ENCODE data around the gene TENM4. TPM values are rescaled to one million over a fixed set of nuclear protein-coding genes. Genes with fewer than 3 reads are reported as not detected.

The TENM4 gene
- total RNA-seq, 1 donor from 2014 or later = 0.63 TPM

DNA sequence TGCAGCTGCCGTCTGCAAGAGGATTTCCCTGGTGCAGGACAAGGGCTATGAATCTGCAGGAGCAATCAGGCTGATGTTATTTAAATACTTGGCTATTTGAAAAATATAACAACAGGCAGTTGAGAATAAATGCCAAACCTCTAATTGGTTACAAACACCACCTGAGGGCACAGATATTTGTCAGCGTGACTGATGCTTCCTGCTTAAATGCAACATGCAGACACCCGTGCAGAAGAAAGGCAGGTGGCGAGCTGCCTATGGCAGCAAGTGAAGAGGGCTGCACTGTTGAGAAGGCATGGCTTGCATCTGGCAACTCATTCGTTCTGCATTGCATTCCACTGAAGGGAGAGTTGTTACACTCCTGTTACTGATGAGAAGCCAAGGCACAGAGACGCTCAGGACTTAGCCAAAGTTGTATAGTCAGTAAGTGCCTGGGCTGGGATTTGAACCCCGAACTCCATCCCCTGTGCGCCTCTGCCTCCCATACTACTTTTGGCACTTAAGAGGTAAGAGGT is 350.6 kb downstream of the TENM4 start:
- no peak for DNase-seq

DNA sequence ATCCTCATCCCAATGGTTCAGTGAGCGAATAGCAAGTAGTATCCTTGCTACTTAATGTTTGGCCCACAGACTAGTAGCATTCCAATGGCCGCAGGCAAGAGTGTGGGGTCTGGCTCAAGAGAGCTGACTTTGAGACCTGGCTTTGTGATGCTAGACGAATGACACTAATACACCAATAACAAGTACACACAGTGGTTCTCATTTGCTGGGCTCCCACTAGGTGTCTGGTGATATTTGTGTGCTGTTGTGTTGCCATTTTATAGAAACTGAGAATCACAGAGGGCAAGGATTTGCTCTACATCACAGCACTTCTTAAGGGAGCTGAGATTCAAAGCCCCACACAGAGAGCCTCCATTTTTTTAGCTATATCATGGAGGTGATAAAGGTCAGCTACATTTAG is 351.2 kb downstream of the TENM4 start:
- intact Hi-C loops (cut with micrococcal nuclease) = no loop called here
- H3K27ac ChIP-seq (replicated peaks) = no peak overlapping the region
- DNase-seq = no peak
- H3K4me1 ChIP-seq = no peaks in the 10 kb centered on the region
- no peaks in the 10 kb centered on the region for H3K36me3 ChIP-seq
- peaks cover 19% of the 10 kb centered on the region for H3K27me3 ChIP-seq (ENCODE audit: low read depth)
- no peak overlapping the region for H3K4me3 ChIP-seq
- H3K9me3 ChIP-seq (replicated peaks) = peaks cover 15% of the 10 kb centered on the region
- TF ChIP-seq, protein P1, sequence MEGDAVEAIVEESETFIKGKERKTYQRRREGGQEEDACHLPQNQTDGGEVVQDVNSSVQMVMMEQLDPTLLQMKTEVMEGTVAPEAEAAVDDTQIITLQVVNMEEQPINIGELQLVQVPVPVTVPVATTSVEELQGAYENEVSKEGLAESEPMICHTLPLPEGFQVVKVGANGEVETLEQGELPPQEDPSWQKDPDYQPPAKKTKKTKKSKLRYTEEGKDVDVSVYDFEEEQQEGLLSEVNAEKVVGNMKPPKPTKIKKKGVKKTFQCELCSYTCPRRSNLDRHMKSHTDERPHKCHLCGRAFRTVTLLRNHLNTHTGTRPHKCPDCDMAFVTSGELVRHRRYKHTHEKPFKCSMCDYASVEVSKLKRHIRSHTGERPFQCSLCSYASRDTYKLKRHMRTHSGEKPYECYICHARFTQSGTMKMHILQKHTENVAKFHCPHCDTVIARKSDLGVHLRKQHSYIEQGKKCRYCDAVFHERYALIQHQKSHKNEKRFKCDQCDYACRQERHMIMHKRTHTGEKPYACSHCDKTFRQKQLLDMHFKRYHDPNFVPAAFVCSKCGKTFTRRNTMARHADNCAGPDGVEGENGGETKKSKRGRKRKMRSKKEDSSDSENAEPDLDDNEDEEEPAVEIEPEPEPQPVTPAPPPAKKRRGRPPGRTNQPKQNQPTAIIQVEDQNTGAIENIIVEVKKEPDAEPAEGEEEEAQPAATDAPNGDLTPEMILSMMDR (IDR thresholded peaks at IDR 0.05; ENCODE audit: borderline replicate concordance) = no peak

More for the DNA sequence above, 350.6 kb downstream of the TENM4 start:
- Histone ChIP-seq H3K9me3 (replicated peaks) (peaks cover 16% of the 10 kb centered on the region), H3K4me1 (no peaks in the 10 kb centered on the region), H3K27ac (replicated peaks) (no peak overlapping the region), H3K36me3 (no peaks in the 10 kb centered on the region), H3K27me3 (ENCODE audit: low read depth) (peaks cover 19% of the 10 kb centered on the region), H3K4me3 (no peak overlapping the region)
- intact Hi-C loops (cut with micrococcal nuclease) = no loop called here
- TF ChIP-seq, protein P1 (IDR thresholded peaks at IDR 0.05; ENCODE audit: borderline replicate concordance) = no peak

DNA sequence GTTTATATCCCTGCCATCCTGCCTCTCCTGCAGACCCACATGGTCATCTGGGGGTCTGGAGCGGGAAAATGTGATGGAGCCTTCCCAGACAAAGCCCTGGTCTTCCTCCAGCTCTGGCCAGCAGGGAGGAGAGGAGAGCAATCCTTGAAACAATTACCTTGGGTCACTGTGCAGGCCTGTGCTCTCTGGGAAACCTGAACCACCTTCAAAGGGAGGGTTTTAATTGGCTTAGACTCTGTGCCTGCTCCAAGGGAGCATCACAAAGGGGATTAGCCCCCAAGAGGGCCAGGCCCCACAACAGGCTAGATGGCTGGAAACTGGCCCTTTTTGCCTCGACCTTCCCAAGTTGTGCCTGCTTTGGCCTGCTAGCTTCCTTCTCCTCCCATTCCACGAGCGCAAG is 351.9 kb downstream of the TENM4 start:
- TF ChIP-seq, protein P1 (IDR thresholded peaks at IDR 0.05; ENCODE audit: borderline replicate concordance) = no peak
- intact Hi-C loops (cut with micrococcal nuclease) = no loop called here

DNA sequence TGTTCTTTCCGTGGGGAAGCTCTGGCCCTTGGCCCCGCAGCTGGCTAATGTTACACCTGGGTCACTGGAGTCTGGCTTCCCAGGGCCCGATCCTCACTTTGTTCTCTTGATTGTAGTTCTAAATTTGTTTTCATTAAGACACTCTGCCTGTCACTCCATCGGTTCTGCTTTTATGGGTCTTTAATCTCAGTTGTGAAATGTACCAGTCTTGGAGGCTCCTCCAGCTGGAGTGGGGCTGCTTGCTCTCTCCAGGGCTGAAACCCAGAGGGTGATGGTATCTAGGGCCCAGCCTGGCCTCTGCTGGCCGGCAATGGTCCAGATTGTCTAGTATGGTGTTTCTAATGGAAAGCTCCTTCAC is 352.9 kb downstream of the TENM4 start:
- Histone ChIP-seq H3K4me1 (peaks cover 3% of the 10 kb centered on the region), H3K27ac (replicated peaks) (no peak overlapping the region), H3K9me3 (replicated peaks) (peaks cover 1% of the 10 kb centered on the region), H3K36me3 (no peaks in the 10 kb centered on the region), H3K4me3 (no peak overlapping the region), H3K27me3 (ENCODE audit: low read depth) (peaks cover 19% of the 10 kb centered on the region)
- intact Hi-C loops (cut with micrococcal nuclease) = no loop called here
- no peak for DNase-seq
- TF ChIP-seq, protein P1 (IDR thresholded peaks at IDR 0.05; ENCODE audit: borderline replicate concordance) = no peak

More for the DNA sequence above, 351.9 kb downstream of the TENM4 start:
- Histone ChIP-seq H3K27me3 (ENCODE audit: low read depth) (peaks cover 19% of the 10 kb centered on the region), H3K4me3 (no peak overlapping the region), H3K9me3 (replicated peaks) (peaks cover 11% of the 10 kb centered on the region), H3K27ac (replicated peaks) (no peak overlapping the region), H3K36me3 (no peaks in the 10 kb centered on the region), H3K4me1 (no peaks in the 10 kb centered on the region)
- no peak for DNase-seq

DNA sequence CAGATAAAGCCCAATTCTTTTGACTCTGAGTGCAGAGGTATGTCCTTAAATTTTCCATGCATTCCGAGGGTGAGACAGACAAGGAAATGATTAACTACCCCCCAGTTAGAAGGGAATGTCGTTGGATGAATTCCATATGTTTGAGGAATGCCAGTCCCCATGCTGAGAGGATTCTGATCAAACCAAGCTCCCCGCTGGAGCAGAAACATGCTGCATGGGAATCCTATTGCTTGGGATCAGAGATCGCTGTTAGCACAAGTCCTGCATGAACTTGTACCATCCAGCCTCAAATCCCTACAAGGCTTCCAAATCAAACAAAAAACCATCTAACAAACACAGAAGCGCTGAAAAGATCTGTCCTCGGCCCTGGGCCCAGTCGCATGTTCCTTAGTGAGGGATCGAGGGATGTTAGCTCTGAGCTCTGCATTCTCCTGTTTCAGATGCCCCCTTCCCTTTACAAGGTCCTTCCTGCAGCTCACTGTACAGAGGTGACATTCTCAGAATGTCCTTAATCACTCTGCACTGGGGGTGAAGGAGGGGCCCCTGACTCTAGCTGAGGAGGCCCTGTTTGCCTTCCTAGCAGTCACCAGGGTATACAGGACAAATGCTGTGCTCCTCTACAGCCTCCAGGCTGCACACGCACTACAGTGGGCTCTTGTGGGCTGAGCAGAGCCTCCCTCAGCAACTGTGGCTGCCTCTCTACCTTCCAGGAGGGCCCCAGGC is 353.4 kb downstream of the TENM4 start:
- no peak for DNase-seq
- TF ChIP-seq, protein P1 (IDR thresholded peaks at IDR 0.05; ENCODE audit: borderline replicate concordance) = no peak
- peaks cover 19% of the 10 kb centered on the region for H3K27me3 ChIP-seq (ENCODE audit: low read depth)
- H3K4me3 ChIP-seq = no peak overlapping the region
- H3K36me3 ChIP-seq = no peaks in the 10 kb centered on the region
- no peak overlapping the region for H3K27ac ChIP-seq (replicated peaks)
- no peaks in the 10 kb centered on the region for H3K9me3 ChIP-seq (replicated peaks)
- peaks cover 4% of the 10 kb centered on the region for H3K4me1 ChIP-seq
- intact Hi-C loops (cut with micrococcal nuclease) = no loop called here
